Activated T-cell treated with anti-CD3 and anti-CD28 coated beads for 1 hour (primary cell): ENCODE results near the gene KAZN.

ENCODE experiments used
- DNase-seq: peaks from one replicate; pipeline ENCODE4 v3.0.0-alpha.2; 2020; ENCODE audit warnings: low read depth

Gene KAZN

DNA sequence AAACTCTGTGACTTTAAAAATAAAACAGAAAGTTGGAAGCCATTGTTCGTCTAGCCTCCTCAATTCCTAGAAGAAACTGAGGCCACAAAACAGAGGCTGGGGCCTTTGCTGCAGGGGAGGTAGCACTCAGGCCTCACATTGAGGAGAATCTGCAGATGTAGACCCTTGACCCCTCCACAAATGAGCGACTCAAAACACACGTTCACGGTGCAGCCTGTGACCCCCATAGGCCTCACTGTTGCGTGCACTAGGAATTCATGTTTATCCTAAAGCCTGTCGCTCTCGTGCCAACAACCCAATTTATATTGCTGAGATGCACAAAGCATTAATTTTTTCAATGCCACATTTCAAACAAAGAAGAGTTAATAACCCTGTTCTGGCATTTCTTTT is 560.7 kb downstream of the KAZN start:
- DNase-seq = no peak

DNA sequence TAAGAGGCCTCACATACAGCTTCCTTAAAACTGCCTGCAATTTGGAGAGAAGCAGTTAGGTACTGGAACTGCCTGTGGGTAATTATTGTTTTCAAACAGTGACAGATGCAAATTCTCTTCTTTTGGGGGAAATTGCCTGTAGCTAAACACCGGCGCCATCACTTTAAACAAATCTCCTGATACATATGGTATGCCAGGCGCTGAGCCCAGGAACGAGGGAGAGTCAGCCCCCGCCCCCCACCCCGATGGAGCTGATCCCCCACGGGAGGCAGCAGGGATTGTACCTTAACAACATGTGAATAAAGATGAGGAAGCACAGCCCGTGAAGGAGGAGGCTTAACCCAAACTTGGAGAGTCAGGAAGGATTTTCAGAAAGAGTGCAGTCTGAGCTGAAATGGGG is 562.1 kb downstream of the KAZN start:
- no peak for DNase-seq

DNA sequence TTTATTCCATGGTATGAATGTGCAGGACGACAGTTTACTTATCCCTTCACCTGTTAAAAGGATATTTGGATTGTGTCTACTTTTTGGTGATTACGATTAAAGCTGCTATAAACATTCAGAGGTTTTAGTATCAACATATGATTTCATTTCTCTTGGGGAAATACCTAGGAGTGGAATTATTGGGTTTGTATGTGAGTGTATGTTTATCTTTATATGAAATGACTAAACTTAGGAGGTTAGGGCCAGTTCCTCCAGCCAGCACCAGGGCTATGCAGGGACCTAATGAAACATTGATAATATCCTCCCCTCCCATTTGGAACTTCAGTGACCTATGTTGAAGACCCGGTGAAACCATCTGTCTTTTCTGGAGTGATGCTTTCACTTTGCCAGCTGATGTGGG is 568.9 kb downstream of the KAZN start:
- no peak for DNase-seq
